Spleen (tissue), 7 donors: Measurements from ENCODE around the gene OR10C1.
"Not testable (repeated sequence)": the region's sequence is repeated elsewhere in the genome, so short reads cannot be mapped to it uniquely, and the experiment has no call there.

Source experiments
- POLR2A ChIP-seq, 3 donors: fragments of 450-650 bp; IDR thresholded peaks; one replicate each; pipeline ENCODE4 v1.5.1; 2017; ENCODE audit warnings: antibody characterized with exemption in 3 of 3, mild to moderate bottlenecking in 1 of 3
- TF ChIP-seq, protein P1 (sequence below), 11 experiments: fragments of 200-600 bp in 7 of 11; fragments of 450-650 bp in 4 of 11; sonication (generic) in 4 of 11; IDR thresholded peaks in 8 of 11; conservative IDR thresholded peaks in 3 of 11; 1 replicate in 7 of 11; 2 replicates in 4 of 11; pipeline versions ENCODE4 v1.4.0 to v1.8.0; 2016 to 2021; ENCODE audit warnings: antibody characterized with exemption in 11 of 11, inconsistent platforms in 4 of 11, mild to moderate bottlenecking in 1 of 11
- donor health status: DM: no; HTN: no; CAD: no; lungs with moderate emphysema.
- donor health status: DM: no; HTN: no; CAD: no.
- donor health status: DM: no; HTN: no; CAD: no.

- TF ChIP-seq, protein P1, sequence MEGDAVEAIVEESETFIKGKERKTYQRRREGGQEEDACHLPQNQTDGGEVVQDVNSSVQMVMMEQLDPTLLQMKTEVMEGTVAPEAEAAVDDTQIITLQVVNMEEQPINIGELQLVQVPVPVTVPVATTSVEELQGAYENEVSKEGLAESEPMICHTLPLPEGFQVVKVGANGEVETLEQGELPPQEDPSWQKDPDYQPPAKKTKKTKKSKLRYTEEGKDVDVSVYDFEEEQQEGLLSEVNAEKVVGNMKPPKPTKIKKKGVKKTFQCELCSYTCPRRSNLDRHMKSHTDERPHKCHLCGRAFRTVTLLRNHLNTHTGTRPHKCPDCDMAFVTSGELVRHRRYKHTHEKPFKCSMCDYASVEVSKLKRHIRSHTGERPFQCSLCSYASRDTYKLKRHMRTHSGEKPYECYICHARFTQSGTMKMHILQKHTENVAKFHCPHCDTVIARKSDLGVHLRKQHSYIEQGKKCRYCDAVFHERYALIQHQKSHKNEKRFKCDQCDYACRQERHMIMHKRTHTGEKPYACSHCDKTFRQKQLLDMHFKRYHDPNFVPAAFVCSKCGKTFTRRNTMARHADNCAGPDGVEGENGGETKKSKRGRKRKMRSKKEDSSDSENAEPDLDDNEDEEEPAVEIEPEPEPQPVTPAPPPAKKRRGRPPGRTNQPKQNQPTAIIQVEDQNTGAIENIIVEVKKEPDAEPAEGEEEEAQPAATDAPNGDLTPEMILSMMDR (IDR thresholded peaks at IDR 0.05 in 8 of 11, conservative IDR thresholded peaks at IDR 0.05 in 3 of 11) = not testable (repeated sequence)
- not testable (repeated sequence) for TF ChIP-seq POLR2A (IDR thresholded peaks at IDR 0.05)
Measured at GRCh38 chr6:29436730-29437129, 2.4 kb upstream of the OR10C1 start.
